Cardiac muscle cell (in vitro differentiated cells and primary cell): Measurements from ENCODE around the gene PKD2L2. TPM values are rescaled to one million over a fixed set of nuclear protein-coding genes. Genes with fewer than 3 reads are reported as not detected.

Source experiments
- DNase-seq, 2 donors: peaks; one replicate each; pipeline versions ENCODE4 v3.0.0 to v3.0.0-alpha.2; 2010 to 2017; ENCODE audit warnings: low read depth in 1 of 2, low spot score in 1 of 2
- H3K27ac ChIP-seq: fragments of 200-600 bp; sonication (generic); 2 replicates; pipeline ENCODE4 v1.5.1; 2016
- H3K27me3 ChIP-seq: fragments of 200-600 bp; sonication (generic); 2 replicates; pipeline ENCODE4 v1.6.0; 2016; ENCODE audit warnings: control low read depth
- H3K36me3 ChIP-seq: fragments of 200-600 bp; sonication (generic); 2 replicates; pipeline ENCODE4 v1.5.1; 2016; ENCODE audit warnings: control low read depth
- H3K4me1 ChIP-seq: fragments of 200-600 bp; sonication (generic); 2 replicates; pipeline ENCODE4 v1.8.1; 2017; ENCODE audit warnings: low read depth, mild to moderate bottlenecking, mixed run types
- H3K4me3 ChIP-seq: fragments of 200-600 bp; sonication (generic); 2 replicates; pipeline ENCODE4 v1.5.1; 2016; ENCODE audit warnings: mild to moderate bottlenecking
- H3K9me3 ChIP-seq: fragments of 200-600 bp; sonication (generic); 2 replicates; pipeline ENCODE4 v1.5.1; 2017; ENCODE audit warnings: low read depth, mild to moderate bottlenecking, control low read depth
- polyA plus RNA-seq: library from polyadenylated mRNA; unstranded; fragments of >200 nt; fragmentation: Nextera tagmentation; extraction: Ambion mirVana; gene quantifications from 2 replicates; pipeline ENCODE4 v1.2.1, GENCODE V29; 2016
- total RNA-seq: library from RNA; depleted of rRNA; stranded (reverse); fragments of >200 nt; gene quantifications from 2 replicates; pipeline ENCODE4 v1.2.3, GENCODE V29; 2016
- TF ChIP-seq, protein P1 (sequence below): IDR thresholded peaks from 2 replicates; pipeline ENCODE4 v1.5.1; 2012; ENCODE audit warnings: low read depth, mild to moderate bottlenecking, low read length

The PKD2L2 gene
- total and polyA plus RNA-seq, 2 experiments from 2014 or later = not detected

DNA sequence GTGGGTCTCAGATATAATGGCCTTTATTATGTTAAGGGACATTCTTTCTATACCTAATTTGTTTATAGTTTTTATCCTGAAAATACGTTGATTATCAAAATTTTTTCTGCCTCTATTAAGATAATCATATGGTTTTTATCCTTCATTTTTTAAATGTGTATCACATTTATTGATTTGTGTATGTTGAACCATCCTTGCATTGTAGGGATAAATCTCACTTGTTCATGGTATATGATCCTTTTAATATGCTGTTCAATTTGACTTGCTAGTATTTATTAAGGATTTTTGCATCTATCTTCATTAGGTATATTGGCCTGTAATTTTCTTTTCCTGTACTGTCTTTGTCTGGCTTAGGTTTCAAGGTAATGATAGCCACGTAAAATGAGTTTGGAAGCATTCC, 25.5 kb downstream of the PKD2L2 start:
- no peaks in the 10 kb centered on the region for H3K27me3 ChIP-seq
- H3K27ac ChIP-seq = no peak overlapping the region
- H3K4me3 ChIP-seq = no peak overlapping the region
- H3K36me3 ChIP-seq = no peaks in the 10 kb centered on the region
- H3K9me3 ChIP-seq = no peaks in the 10 kb centered on the region
- DNase-seq = no peak
- TF ChIP-seq, protein P1, sequence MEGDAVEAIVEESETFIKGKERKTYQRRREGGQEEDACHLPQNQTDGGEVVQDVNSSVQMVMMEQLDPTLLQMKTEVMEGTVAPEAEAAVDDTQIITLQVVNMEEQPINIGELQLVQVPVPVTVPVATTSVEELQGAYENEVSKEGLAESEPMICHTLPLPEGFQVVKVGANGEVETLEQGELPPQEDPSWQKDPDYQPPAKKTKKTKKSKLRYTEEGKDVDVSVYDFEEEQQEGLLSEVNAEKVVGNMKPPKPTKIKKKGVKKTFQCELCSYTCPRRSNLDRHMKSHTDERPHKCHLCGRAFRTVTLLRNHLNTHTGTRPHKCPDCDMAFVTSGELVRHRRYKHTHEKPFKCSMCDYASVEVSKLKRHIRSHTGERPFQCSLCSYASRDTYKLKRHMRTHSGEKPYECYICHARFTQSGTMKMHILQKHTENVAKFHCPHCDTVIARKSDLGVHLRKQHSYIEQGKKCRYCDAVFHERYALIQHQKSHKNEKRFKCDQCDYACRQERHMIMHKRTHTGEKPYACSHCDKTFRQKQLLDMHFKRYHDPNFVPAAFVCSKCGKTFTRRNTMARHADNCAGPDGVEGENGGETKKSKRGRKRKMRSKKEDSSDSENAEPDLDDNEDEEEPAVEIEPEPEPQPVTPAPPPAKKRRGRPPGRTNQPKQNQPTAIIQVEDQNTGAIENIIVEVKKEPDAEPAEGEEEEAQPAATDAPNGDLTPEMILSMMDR = no peak
- no peaks in the 10 kb centered on the region for H3K4me1 ChIP-seq

- no peaks in the 10 kb centered on the region for H3K4me1 ChIP-seq
- H3K27ac ChIP-seq = no peak overlapping the region
- no peak overlapping the region for H3K4me3 ChIP-seq
- H3K36me3 ChIP-seq = no peaks in the 10 kb centered on the region
- TF ChIP-seq, protein P1 = no peak
- no peak for DNase-seq
- H3K27me3 ChIP-seq = no peaks in the 10 kb centered on the region
- no peaks in the 10 kb centered on the region for H3K9me3 ChIP-seq
These were observed 27.7 kb downstream of the PKD2L2 start for GRCh38 chr5:137916923-137917322.

DNA sequence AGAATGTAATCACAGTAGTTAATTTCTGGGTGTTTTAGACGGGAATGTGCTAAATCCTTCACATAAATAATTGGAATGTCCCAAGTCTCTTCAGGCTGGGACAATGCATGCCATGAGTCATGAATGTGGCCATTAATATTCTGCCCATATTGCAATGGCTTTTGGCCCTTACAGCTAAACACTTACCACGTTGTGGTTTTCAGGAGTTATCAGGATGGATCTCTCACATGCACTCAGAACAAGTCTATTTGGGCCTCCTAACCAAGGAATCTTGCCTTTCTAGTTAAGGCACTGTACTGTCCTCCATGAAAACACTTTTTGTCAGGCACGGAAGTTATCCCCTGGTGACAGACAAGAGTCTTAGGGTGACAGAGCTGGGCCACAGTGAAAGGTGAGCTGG, 32.7 kb downstream of the PKD2L2 start:
- Histone ChIP-seq H3K36me3 (no peaks in the 10 kb centered on the region), H3K27me3 (no peaks in the 10 kb centered on the region), H3K4me1 (no peaks in the 10 kb centered on the region), H3K4me3 (no peak overlapping the region), H3K9me3 (no peaks in the 10 kb centered on the region), H3K27ac (no peak overlapping the region)
- peak in 1 of 2 donors; percentile 27 for DNase-seq
- TF ChIP-seq, protein P1 = no peak

DNA sequence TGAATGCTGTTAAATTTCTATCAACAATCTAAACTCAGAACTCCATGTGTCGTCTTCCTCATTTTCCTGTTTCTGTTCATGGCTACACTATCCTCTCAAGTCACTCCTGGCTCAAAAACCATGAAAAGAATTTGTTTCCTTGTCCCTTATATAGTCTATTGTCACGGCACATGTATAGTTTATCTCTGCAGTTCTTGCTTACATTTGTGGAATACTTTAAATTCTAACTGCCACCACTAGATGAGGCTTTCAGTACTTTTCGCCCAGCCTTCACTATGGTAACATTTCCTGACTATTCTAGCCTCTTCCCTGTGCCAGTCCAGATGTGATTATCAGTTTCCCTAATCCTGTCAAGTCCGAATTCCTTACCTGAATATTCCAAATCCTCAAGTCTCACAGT, 34.6 kb downstream of the PKD2L2 start:
- no peaks in the 10 kb centered on the region for H3K27me3 ChIP-seq
- TF ChIP-seq, protein P1 = peak; percentile 17
- no peak overlapping the region for H3K4me3 ChIP-seq
- DNase-seq = peak; percentile 16 to 45
- H3K9me3 ChIP-seq = no peaks in the 10 kb centered on the region
- no peak overlapping the region for H3K27ac ChIP-seq
- no peaks in the 10 kb centered on the region for H3K4me1 ChIP-seq
- H3K36me3 ChIP-seq = peaks cover 4% of the 10 kb centered on the region

GRCh38 chr5:137932800-137933199, 43.5 kb downstream of the PKD2L2 start:
- Histone ChIP-seq H3K36me3 (peaks cover 12% of the 10 kb centered on the region), H3K27me3 (no peaks in the 10 kb centered on the region), H3K9me3 (no peaks in the 10 kb centered on the region), H3K27ac (no peak overlapping the region), H3K4me3 (no peak overlapping the region), H3K4me1 (no peaks in the 10 kb centered on the region)
- TF ChIP-seq, protein P1 = no peak
- peak in 1 of 2 donors; percentile 38 for DNase-seq

DNA sequence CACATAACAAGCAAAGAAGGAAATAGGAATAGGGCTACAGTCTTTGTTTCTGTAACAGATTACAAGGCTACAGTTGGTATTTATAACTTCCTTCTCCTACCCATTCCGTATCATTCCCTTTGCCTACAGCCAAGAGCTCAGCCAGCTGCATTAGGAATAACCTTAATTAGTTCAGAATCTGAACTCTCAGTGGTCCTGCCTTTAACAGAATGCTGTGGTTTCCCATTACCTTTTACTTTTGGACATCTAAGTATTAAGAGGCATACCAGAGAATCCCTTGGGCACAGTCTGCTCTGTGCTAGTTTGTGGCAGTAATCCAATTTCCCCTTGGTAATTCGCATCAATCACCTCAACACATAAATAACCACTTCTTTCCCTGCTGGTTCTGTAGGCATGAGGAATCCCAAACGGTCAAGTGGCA, 44.2 kb downstream of the PKD2L2 start:
- Histone ChIP-seq H3K27me3 (no peaks in the 10 kb centered on the region), H3K4me1 (no peaks in the 10 kb centered on the region), H3K9me3 (no peaks in the 10 kb centered on the region), H3K36me3 (peaks cover 19% of the 10 kb centered on the region), H3K27ac (no peak overlapping the region), H3K4me3 (no peak overlapping the region)
- TF ChIP-seq, protein P1 = no peak
- peak in 1 of 2 donors; percentile 35 for DNase-seq
